GM21381 (cell line): ENCODE results near the gene RGCC.

Experiments
- ATAC-seq: cut with Tn5 transposase; IDR thresholded peaks from one replicate; pipeline ENCODE4 v1.9.1; 2021; ENCODE audit warnings: mild to moderate bottlenecking, moderate library complexity; ENCODE audit not compliant: unreplicated experiment

Gene RGCC

DNA sequence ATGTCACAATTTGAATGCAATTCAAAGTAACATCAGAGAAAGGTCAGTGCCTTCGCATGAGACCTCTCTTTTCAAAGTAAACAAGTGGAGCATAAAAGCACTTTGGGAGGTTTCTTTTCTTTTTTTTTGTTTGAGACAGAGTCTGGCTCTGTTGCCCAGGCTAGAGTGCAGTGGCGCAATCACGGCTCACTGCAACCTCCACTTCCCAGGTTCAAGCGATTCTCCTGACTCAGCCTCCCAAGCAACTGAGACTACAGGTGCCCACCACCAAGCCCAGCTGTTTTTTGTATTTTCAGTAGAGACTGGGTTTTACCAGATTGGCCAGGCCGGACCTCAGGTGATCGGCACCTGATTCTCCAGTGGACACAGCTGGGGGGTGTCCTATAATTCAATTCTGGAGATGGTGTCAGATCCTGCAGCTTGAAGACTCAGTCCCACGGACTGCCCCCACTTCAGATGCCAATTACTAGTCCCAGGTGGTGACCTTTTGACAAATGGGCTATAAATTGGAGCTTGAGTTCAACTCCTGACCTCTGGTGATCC, 57.6 kb downstream of the RGCC start:
- ATAC-seq = no peak

DNA sequence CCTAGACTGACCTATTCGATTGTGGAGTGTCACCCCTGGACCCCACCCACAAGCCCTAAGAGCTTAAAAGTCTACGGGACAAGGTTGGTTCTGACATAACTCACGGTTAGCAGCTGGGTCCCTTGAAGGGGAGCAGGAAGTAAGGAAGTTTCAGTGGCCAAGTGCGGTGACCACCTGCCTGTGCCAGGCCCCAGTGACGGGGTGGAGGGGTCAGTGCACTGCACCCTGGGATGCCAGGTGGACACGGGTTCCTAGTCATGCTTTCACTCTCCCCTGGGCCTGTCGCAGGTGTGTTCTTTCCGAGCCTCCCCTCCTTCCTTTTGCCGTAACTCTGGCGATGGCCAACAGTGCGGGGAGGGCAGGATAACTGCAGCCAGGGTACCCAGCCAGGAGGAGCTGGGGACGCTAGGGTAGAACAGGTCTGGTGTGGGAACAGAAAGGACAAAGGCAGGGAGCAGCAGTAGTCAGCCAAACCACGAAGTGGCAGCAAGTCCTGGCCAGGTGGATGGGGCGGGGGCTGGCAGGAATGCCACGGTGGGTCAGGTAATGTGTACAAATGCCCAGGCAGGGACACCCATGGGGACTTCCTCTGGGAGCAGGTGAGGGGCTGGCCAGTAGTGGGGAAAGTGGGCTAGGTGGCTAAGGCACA, 58.3 kb downstream of the RGCC start:
- ATAC-seq = no peak

DNA sequence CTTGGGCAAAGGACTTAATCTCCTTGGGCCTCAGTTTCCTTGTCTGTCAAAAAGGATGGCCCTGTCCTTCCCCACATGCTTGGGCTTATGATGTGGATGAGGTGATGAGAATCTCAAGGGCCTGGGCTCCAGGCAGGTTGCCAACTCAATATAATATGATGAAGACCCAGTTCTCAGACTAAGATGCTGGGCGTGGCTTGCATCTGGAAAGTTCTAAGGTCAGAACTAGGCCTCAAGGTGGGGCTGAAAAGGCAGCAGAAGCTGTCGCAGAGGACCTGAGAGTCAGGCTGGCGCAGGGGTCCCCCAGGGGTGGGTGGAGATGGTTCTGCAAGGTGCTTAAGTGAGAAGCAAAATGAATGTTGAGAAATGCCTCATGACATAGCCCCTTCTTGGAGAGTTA, 58.8 kb downstream of the RGCC start:
- ATAC-seq = no peak

DNA sequence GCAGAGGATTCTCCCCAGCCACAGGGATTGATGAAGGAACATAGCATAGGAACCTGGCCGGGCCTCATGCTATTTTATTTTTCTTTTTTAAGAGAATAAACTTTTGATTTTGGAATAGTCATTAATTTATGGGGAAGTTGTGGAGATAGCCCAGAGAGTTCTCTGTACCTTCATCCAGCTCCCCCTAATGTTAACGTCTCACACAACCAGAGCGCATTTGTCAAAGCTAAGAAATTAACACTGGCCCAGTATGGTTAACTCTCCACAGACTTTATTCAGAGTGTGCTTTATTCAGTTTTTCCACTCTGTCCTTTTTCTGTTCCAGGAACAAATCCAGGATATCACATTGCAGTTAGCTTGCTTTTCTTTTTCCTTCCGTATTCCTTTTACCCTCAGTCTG, 59.4 kb downstream of the RGCC start:
- no peak for ATAC-seq

GRCh38 chr13:41520016-41520659, 62.8 kb downstream of the RGCC start:
- ATAC-seq = no peak
